GM12892 (cell line): Measurements from ENCODE around the gene RSF1.

Experiments
- DNase-seq: peaks from one replicate; pipeline ENCODE4 v3.0.0; 2011; ENCODE audit not compliant: insufficient read length
- FAIRE-seq: peaks from 2 replicates; lab custom pipeline; 2011; peaks lifted over from hg19 to GRCh38; lab: Jason Lieb, UNC
- POLR2A ChIP-seq: IDR thresholded peaks from 2 replicates; pipeline ENCODE4 v1.6.1; 2011; ENCODE audit warnings: low read depth, low read length, control low read depth
- POLR2AphosphoS5 ChIP-seq: IDR thresholded peaks from 2 replicates; pipeline ENCODE4 v1.6.1; 2011; ENCODE audit warnings: low read depth, low read length, control low read depth
- TAF1 ChIP-seq: IDR thresholded peaks from 2 replicates; pipeline ENCODE4 v1.6.1; 2011; ENCODE audit warnings: low read depth, mild to moderate bottlenecking, control low read depth, low read length, borderline replicate concordance

RSF1 gene

DNA sequence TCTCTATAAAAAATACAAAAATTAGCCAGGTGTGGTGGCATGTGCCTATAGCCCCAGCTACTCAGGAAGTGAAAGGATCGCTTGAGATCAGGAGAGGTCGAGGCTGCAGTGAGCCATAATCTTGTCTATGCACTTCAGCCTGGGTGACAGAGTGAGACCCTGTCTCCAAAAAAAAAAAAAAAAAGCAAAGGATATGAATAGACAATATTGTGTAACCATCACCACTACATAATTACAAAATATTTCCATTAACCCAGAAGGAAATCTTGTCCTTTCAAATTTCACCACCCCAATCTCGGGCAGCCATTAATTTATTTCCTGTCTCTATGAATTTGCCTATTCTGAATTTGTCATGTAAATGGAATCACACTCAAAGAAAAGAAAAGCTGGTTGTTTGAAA lies 21.2 kb downstream of the RSF1 start:
- no peak for TF ChIP-seq POLR2A
- no peak for TF ChIP-seq POLR2AphosphoS5
- FAIRE-seq: no peak
- no peak for DNase-seq

- no peak for TF ChIP-seq POLR2AphosphoS5
- TF ChIP-seq POLR2A: no peak
- TF ChIP-seq TAF1: no peak
- no peak for DNase-seq
- FAIRE-seq: no peak
Measured at GRCh38 chr11:77793972-77794371, 26.6 kb downstream of the RSF1 start.

- DNase-seq (no peak), FAIRE-seq (no peak)
- no peak for TF ChIP-seq POLR2A
Measured at GRCh38 chr11:77791301-77791700, 29.2 kb downstream of the RSF1 start.

DNA sequence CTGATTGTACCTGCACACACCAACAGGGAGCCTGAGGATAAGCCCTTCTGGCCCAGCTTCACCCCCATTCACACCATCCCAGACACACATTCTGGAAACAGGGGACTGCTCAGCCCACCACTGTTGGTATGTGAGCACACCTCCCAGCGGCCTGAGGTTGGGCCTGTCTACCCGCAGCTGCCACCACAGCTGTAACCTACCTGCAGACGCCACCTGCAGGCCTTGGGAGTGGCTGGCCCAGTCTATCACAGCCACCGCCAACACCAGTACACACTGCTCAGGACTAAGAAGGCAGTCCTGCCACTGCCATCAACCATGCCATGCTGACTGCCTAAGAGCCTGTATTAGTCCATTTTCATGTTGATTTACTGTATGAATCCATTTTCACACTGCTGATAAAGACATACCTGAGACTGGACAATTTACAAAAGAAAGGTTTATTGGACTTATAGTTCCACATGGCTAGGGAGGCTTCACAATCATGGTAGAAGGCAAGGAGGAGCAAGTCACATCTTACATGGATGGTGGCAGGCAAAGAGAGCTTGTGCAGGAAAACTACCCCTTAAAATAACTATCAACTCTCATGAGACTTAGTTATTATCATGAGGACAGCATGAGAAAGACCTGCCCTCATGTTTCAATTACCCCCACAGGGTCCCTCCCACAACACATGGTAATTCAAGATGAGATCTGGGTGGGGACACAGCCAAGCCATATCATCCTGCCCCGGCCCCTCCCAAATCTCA lies 30.6 kb downstream of the RSF1 start:
- FAIRE-seq: no peak
- no peak for TF ChIP-seq TAF1
- no peak for TF ChIP-seq POLR2A
- TF ChIP-seq POLR2AphosphoS5: no peak
- DNase-seq: no peak

- no peak for TF ChIP-seq POLR2A
- no peak for TF ChIP-seq TAF1
- no peak for TF ChIP-seq POLR2AphosphoS5
- FAIRE-seq: no peak
- DNase-seq: no peak
Measured at GRCh38 chr11:77789061-77789730, 31.3 kb downstream of the RSF1 start.

GRCh38 chr11:77784572-77784971 lies 36.0 kb downstream of the RSF1 start:
- DNase-seq (no peak), FAIRE-seq (peak; percentile 36)
- no peak for TF ChIP-seq TAF1
- no peak for TF ChIP-seq POLR2A
- TF ChIP-seq POLR2AphosphoS5: no peak

DNA sequence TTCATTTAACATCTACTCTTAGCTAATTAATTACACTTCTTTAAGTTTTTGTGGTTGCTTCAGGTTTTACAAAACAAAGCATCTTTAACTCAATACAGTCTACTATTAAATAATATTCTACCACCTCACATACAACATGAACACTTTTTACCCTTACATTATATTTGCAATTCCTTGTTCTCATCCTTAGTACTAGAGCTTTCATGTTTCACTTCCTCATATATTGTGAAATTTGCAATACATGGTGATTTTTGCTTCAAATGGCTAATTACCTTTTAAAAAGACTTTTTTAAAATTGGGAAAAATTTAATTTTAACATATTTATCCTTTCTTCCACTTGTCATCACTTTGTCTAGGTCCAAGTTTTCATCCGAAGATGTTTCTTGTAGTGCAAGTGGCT lies 37.5 kb downstream of the RSF1 start:
- DNase-seq (no peak), FAIRE-seq (no peak)
- no peak for TF ChIP-seq TAF1
- no peak for TF ChIP-seq POLR2AphosphoS5
- TF ChIP-seq POLR2A: no peak

GRCh38 chr11:77779935-77780334 lies 40.6 kb downstream of the RSF1 start:
- TF ChIP-seq POLR2AphosphoS5 (no peak), POLR2A (no peak), TAF1 (no peak)
- DNase-seq (no peak), FAIRE-seq (peak; percentile 80)

- TF ChIP-seq TAF1: no peak
- no peak for TF ChIP-seq POLR2A
- no peak for TF ChIP-seq POLR2AphosphoS5
- DNase-seq (no peak), FAIRE-seq (peak; percentile 50)
Measured at GRCh38 chr11:77778549-77778948, 42.0 kb downstream of the RSF1 start.

- TF ChIP-seq TAF1 (no peak), POLR2AphosphoS5 (no peak), POLR2A (no peak)
- FAIRE-seq (no peak), DNase-seq (no peak)
Measured at GRCh38 chr11:77778118-77778517, 42.4 kb downstream of the RSF1 start.

- TF ChIP-seq POLR2A (no peak), POLR2AphosphoS5 (no peak), TAF1 (no peak)
- DNase-seq: no peak
- no peak for FAIRE-seq
Measured at GRCh38 chr11:77776455-77776854, 44.1 kb downstream of the RSF1 start.

DNA sequence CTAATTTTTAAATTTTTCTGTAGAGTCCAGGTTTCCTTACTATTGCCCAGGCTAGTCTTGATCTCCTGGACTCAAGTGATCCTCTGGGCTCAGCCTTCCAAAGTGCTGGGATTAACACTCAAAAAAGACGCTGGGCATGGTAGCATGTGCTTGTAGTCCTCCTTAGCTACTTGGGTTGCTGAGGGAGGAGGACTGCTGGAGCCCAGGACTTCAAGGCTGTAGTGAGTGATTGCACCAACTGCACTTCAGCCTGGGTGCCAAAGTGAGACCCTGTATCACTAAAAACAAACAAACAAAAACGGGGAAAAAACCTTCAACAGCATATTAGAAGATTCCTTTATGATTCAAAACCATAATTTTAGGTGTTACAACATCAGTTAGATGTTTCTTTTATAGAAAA lies 44.6 kb downstream of the RSF1 start:
- DNase-seq: no peak
- TF ChIP-seq POLR2A (no peak), TAF1 (no peak), POLR2AphosphoS5 (no peak)
- FAIRE-seq: no peak
